ENCODE results near the gene TRAK2. TPM values are rescaled to one million over a fixed set of nuclear protein-coding genes. Genes with fewer than 3 reads are reported as not detected.
"Not testable (repeated sequence)": the region's sequence is repeated elsewhere in the genome, so short reads cannot be mapped to it uniquely, and the experiment has no call there.

Gene TRAK2
- 35.9 and 117 TPM in 2 replicates for total RNA-seq

DNA sequence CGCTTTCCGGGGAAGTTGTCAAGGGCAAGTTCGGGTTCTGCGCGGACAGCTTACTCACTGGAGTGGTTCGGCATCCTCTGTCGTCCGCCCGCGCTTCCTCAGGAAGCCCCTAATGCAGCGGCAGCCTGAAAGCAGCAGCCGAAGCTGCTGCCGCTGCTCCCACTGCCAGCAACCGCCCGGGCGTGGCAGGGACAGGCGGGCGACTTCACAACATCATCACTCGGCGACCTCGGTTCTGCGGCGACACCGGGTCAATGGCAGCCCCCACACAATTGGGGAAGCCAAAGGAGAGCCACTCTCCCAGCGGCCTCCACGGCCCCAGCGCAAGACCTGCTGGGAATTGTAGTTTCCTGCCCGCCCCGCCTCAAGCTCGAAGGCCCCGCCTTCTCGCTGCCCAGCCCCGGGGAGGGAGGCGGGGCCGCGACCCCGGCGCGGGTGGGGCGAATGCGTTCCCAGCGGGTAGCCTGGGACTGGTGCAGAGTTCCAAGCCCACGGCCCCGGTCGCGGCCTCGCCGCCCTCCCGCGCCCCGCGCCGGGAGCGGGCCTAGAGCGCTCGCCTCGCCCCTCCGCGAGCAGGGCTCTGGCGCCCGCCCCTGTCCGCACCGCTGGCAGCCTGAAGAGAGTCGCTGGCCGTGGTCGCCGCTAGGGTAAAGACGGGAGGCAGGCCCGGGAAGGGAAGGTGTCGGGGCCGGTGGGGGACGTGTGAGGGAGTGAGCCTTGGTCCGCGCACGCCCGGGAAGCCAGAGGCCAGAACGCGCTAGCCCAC, at the start of gene TRAK2, which contains the start of gene STRADB:
Gene TRAK2 (minus strand): TSS at position 167 of the 766 bp plus-strand sequence. CDS start 30,951 bp downstream, outside the sequence.
Gene STRADB (plus strand): TSS at position 449 of the 766 bp plus-strand sequence. CDS start 3,101 bp downstream, outside the sequence.
- peak; percentile 83 for DNase-seq (ENCODE audit: low read depth)

GRCh38 chr2:201500534-201500933, 49.3 kb upstream of the TRAK2 start:
- DNase-seq (ENCODE audit: low read depth), result no peak

- DNase-seq (ENCODE audit: low read depth), result no peak
These were observed 45.5 kb upstream of the TRAK2 start for GRCh38 chr2:201496785-201497184.

DNA sequence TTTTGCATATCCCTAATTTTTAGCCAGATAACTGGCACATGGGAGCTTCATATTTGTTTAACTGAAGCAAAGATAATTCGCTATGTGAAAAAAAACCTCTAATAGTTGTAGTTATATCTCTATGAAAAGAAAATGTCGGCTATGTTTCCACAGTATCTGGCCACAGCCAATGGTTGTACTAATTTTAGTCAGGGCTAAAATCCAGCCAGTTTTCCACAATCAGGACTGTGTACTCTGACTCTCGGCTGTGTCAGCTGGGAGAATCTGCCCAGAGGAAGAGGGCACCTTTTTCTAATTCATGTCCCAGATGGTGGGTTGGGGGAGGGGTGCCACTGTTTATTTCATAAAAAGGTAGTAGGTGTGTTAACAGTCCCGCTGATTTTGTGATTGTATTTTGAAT, 39.0 kb upstream of the TRAK2 start:
- DNase-seq (ENCODE audit: low read depth), result no peak

- DNase-seq (ENCODE audit: low read depth), result no peak
These were observed 33.5 kb upstream of the TRAK2 start for GRCh38 chr2:201484805-201485204.

- not testable (repeated sequence) for DNase-seq (ENCODE audit: low read depth)
These were observed 32.5 kb upstream of the TRAK2 start for GRCh38 chr2:201483758-201484157.

- DNase-seq (ENCODE audit: low read depth), result no peak
These were observed 32.1 kb upstream of the TRAK2 start for GRCh38 chr2:201483342-201483741.

DNA sequence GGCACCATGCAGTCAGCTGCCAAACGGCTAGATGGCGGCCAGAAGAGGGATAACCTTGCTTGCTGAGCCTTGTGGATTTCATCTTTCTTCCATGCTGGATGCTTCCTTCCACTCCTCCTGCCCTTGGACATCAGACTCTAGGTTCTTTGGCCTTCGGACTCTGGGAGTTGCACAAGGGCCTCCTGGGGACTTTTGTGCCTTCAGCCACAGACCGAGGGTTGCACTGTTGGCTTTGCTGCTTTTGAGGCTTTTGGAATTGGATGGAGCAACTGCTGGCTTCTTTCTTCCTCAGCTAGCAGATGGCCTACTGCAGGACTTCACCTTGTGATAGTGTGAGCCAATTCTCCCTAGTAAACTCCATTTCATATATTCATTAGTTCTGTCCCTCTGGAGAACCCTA, 31.3 kb upstream of the TRAK2 start:
- DNase-seq (ENCODE audit: low read depth), result no peak

DNA sequence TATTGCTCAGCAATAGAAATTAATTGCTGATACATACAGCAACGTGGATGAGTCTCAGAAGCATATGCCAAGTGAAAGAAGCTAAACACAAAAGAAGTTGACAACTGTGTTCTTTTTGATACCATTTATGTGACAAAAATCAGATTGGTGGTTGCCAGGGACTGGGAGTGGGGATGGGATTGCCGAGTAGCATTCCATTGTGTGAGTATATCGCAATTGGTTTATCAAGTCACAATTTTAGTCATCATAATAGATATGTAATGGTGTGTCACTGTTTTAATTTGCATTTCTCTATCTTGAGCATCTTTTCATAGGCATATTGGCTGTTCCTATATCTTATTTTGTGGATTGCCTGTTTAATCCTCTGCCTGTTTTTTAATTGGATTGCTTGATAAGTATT, 21.2 kb upstream of the TRAK2 start:
- no peak for DNase-seq (ENCODE audit: low read depth)

DNA sequence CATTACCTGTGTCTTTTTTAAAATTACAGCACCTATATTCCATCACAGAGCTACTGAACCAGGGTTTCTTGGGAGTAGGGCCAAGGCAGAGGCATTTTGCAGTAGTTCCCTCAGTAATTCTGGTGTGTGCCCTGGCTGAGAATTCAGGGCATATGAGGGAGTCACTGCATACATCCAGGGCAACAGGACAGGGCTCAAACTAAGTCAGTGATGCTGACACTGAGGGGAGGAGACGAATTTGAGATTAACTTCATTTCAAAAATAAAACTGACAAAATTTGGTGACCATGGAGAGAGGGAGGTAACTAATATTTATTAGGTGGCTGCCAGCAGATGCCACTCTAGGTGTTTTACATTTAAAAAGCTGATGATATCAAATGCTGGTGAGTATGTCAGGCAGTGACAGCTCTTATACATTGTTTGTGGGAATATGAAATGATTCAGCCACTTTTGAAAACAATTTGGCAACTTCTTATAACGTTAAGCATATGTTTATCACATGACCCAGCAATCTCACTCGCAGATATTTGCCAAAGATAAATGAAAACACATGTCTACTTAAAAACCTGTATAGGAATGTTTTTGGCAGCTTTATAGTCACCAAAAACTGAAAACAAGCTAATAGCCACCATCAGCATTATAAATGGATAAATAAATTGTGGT, 20.6 kb upstream of the TRAK2 start:
- no peak for DNase-seq (ENCODE audit: low read depth)

GRCh38 chr2:201470821-201471731, 19.8 kb upstream of the TRAK2 start:
- no peak for DNase-seq (ENCODE audit: low read depth)

DNA sequence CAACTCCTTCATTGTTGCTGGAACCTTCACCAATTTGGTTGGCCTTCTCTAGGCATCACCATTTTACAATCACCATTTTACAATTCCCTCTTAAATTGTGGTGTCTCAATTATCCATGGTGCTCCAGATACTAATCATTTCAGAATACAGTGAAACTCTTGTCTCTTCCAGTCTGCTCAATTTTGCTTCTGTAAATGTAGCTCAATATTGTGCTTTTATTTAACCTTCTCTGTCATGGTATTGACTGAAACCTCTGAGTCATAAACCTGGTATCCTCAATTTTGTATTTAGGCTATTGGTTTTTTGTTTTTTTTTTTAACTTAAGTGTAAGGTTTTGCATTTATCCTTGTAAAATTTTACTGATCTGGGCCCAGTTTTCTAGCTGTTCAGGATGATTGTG, 16.4 kb upstream of the TRAK2 start:
- no peak for DNase-seq (ENCODE audit: low read depth)

DNA sequence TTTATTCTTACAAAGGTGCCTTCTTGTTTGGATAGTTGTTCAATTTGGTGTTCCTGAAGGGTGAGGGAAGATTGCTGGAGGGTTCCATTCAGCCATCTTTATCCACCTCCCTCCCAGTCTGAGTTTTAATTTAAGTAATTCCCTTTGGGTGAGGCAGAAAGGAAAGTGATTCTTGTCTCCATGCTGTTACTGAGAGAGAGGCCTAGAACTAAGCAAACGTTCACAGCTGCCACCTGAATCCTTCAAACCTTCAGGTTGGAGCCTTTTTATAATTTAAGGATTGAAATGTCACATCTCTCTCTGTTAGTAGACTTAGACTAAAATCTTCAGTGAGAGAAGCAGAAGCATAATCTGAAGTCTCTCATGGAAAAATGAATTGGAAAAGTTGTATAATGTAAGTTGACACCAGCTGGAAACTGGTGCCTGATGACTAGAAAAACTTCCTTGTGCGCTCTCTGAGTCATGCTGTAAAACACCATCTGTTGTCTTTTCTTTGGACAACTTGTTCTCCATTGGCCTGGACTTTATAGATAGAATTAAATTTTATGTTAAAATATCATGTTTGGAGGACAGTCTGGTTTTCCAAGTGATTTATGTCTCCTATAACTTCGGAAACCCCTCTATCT, 14.9 kb upstream of the TRAK2 start:
- DNase-seq (ENCODE audit: low read depth), result peak; percentile 33

DNA sequence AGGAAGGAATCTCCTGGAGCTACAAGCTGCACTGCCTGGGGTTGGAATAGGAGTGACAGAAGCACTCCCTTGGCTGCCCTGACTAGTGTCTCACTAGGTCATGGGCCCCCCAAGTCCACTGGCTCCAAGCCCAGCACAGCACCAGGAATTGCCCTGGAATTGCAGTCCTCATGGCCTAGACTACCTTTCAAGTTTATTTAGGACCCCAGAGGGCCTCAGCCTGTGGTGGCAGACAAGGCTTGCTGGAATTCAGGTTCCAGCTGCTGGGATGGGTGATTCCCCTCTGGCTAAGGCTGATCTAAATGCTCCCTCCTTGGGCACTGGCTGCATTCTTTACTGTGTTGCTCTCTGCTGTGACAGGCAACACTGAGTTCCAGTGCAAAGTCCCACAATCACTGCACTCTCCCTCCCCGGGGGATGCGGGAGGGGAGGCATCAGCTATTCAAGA, 14.3 kb upstream of the TRAK2 start:
- no peak for DNase-seq (ENCODE audit: low read depth)

GRCh38 chr2:201464547-201464946, 13.3 kb upstream of the TRAK2 start:
- no peak for DNase-seq (ENCODE audit: low read depth)

DNA sequence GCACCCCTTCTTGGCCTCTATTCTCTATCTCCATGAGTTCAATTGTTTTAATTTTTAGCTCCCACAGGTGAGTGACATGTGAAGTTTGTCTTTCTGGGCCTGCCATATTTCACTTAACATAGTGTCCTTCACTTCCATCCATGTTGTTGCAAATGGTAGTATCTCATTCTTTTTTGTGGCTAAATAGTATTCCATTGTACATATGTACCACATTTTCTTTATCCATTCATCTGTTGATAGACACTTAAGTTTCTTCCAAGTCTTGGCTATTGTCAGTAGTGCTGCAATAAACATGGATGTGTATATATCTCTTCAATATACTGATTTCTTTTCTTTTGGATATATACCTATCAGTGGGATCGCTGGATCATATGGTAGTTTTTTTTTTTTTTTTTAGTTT, 9.3 kb upstream of the TRAK2 start:
- DNase-seq (ENCODE audit: low read depth), result no peak

DNA sequence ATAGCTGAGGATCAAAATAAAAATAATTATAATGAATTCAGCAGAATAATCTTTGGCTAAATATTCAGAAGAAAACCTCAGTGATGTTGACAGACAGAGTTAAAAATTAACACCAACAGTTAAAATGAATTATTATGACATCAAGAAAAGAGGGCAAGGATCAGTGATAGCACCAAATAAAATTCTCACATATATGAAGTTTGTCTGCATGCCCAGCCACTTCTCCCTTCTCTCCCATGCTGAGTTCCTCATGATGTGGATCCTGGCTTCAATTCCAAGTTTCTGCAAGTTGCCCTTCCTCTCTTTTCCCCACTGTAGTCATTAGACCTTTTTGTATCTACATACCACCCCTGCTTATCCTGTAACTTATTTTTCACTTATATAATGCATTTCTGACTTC, 7.1 kb upstream of the TRAK2 start:
- DNase-seq (ENCODE audit: low read depth), result no peak

GRCh38 chr2:201452922-201453643, 1.8 kb upstream of the TRAK2 start:
- peak; percentile 54 for DNase-seq (ENCODE audit: low read depth)

DNA sequence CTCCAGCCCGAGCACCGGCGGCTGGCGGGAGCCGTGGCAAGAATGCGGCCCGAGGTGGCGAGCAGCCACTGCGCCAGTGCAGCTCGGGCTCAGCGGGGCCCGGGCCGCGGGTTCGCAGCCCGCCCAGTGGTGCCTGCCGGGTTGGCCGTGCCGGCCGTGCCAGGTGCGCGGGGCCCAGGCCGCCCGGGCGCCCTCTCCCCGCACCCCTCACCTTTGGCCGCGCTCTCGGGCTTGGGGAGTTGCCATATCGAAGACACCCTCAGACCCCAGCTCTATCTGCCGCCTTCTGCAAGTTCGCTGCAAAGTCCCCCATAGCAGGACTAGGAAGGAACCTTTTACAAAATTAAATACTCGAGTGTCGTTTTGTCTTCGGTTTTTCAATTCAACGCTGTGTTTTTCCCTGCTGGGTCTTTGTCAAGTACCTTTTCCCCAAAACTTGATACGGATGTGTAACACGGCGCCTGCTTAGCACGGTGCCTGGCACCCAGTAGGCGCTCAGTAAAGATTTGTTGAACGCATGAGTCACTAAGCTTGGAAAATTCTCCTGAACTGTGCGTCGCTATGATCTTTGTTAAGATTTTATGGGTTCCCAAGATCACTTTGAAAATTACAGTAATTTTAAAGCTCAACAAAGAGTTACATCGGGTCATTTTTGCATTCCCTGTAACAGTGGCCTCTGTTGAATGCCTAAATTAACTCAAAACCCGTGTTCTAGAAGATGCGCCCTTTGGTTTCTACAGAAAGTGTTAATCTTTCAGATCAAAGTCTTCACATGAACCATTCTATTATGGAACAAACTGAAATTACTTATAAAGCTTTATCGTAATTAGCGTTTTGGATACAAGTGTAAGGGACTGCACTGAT, 1.0 kb upstream of the TRAK2 start:
- peak; percentile 25 for DNase-seq (ENCODE audit: low read depth)

GRCh38 chr2:201450954-201451291, 335 bp downstream of the TRAK2 start:
- no peak for DNase-seq (ENCODE audit: low read depth)

All from renal cortical epithelial cell (primary cell).